NCI-H446 treated with DMSO at 0.1 percent for 48 hours (cell line): ENCODE measurements around the gene RNF144A.

Source experiments
- DNase-seq: peaks from one replicate; lab custom pipeline; 2025; lab: John Stamatoyannopoulos, UW

RNF144A gene

DNA sequence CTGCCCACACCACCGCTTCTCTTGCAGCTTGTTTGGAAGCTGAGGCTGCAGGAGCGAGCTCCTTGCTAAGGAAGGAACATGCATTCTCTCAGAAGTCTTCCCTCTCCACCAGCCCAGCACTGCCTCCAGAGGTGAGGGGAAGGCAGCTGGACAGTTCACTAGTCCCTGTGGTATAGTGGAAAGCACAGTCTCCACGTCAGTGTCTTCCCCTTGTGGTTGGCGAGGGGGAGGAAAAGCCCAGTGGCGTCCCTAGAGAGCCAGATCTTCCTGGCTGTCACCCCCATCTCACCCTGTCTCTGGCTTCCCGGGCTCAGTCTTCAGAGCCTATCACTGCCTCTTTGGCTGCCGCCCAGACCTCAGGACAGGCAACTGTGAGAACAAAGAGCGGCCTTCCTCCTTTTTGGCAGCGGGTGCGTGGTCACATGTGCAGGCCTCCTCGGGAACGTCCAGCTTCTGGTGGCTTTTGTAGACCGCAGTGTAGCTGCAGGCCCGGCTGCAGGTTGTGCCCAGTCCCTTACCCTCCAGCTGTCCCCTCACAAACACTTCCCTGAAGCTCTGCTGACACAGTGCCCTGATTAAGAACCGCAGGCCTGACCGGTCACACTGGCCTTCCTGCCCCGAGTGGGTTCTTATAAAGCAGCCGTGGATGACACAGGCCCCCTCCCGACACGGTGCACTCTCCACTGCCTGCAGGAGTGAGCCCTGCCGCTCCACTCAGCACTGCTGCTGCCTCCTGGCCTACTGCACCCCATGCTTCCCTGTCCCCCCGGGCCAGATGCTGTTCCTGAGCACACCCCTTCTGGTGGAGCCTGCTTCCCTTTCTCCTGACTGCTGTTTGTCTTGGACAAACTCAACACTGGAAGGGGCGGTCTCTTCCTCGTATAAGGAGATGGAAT lies 90.9 kb downstream of the RNF144A start:
- DNase-seq, result no peak

DNA sequence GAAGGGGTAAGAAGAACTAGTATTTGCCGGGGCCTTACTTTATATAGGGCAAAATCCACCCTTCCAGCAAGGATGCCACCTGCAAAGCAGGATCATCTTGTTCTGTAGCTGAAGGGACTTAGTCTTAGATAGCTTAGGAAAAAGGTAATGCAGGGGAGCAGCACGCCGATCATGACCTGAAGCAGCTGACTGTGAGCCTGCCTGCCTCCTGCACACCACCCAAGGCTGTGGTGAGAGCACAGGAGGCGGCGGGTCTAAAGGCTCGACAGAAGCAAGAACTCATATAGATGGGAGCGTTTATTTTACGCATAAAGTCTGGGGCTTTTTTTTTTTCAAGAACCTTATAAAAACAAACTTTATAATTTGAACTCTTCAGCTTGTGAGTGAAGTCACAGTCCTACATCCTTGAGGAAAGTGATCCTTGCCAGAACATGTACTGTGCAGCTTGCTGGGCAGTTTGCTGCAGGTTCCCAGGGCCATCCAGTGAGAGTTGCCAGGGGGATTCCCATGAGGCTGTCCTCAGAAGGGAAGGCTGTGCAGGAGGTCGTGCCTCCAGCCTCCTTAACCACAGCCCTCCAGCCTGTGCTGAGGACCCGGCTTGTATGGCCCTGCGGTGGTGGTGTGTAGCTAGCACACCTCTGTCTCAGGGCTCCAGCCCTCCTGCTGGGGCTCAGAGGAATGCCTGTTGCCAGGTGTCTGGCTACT lies 92.1 kb downstream of the RNF144A start:
- no peak for DNase-seq

DNA sequence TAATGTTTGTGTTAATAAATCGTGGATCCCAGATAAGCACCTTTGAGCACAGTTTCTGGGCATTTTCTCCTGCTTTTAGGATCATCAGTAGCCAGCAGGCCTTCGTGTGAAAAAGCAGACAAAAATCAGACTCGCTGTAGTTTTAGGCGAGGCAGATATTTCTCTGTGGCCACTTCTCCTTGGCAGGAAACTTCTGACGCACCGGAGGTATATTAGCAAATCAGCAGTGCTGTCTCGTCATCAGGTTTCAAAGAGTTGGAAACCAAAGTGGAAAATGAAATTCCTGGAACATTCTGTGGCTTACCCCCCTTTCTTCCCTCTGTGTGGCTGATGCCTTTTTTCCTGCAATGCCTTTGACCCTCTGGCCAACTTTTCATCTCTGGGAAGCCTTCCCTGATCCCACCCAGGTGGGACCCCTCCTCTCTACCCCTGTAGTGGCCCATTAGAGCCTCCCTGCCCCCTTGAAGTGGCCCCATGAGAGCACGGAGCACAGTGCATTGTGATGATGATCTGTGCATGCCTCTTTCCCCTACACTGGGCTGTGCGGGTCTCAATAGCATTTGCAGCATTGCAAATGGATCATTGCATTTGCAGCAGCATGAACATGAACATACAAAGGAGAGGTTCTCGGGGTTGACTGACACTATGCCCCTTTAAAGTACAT lies 93.3 kb downstream of the RNF144A start:
- no peak for DNase-seq

GRCh38 chr2:7011356-7012083 lies 94.3 kb downstream of the RNF144A start:
- no peak for DNase-seq

DNA sequence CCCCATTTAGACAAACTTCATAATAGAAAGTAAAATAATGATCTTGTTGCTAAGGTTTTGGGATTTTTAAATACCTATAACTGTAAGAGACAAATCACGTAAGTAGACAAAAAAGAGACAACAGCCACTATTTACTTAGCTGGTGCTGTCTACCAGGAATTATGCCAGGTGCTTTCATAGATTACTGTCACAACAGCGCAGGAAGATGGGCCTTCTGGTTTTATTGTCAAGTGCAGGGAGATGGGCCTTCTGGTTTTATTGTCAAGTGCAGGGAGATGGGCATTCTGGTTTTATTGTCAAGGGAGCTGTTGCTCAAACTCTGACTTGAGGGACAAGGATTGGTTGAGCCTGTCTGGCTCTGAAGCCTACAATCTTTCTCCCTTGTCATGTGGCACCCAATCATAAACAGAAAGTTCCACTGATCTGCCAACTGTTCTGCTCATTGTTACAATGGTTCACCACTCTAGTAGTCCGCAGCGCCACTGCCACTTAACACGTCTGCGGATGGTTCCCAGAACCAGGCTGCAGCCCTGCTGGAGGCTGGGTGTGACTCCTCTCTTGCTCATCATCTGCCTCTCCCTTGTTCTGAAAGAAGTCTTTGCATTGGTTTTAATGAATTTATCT lies 95.0 kb downstream of the RNF144A start:
- no peak for DNase-seq

DNA sequence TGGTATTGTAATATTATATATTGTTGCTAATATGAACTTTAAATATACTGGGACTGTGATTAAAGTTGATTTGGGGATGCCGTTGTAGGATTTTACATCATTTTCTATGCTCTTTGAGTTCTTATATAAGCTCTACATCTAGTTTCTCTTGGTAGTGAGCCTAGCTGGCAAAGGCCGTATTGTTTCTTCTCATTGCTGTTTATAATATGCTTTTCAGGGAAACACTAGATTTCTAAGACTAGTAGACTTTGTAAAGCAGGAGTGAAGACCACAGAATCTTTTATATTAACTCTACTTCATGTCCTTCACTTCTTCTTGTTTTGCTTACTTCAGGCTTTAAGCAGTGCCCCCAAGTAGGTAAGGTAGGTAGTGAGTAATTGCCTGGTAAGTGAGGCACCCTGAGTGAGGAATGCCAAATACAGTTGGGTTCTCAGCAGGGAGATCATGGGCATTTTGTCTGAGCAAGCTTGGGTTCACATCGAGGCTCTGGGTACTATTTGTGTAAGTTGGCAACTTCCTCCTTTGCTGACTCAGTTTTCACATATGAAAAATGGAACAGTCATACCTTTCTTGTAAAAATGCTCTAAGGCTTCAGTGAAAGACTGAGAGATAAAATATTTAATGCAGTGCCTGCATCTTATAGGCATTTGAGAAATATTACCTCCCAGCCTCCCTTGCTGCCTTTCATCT lies 96.4 kb downstream of the RNF144A start:
- no peak for DNase-seq

- no peak for DNase-seq
Measured at GRCh38 chr2:7014174-7014640, 97.0 kb downstream of the RNF144A start.

DNA sequence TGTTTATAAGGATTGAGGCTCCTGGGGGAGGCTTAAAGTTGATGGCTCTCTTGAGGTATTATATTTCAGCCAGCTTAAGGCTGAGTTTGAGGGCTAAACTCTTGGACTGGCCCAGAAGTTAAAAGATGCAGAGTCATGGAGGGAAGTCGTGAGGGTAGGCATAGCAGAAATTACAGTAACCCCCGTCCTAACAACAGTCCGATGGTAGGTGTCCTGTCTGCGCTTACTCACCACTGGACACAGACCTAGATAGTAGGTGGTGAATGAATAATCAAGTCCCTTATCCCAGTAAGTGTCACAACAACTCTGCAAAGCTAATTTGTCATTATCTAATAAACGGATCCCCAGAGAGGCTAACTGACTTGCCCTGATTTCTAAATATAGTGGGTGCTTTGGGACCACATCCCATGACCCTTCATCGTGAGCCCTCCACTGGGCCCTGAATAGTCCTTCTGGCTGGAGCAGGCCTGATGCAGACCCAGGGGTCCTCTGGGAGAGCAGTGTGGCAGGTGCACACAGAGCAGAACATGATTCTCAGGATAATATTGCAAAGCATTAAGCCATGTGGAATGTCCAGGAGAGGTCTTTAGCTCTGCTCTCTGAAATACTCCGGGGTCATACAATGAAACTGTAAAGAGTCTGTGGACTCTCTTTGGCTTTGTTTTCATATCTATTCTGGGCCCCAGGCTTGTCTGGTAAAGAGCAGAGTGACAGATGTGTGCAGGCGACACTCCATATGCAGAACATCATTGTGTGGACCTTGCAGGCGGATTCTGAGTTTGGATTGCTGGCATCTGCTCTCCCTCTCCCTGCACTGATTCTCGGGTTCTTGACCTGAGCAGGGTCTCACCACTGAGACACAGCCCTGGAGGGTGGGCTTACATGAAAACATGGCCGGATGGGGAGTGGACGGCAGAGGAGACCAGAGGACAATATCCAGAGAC lies 98.1 kb downstream of the RNF144A start:
- no peak for DNase-seq

- no peak for DNase-seq
Measured at GRCh38 chr2:7016148-7016547, 98.9 kb downstream of the RNF144A start.

- DNase-seq, result no peak
Measured at GRCh38 chr2:7016601-7017211, 99.5 kb downstream of the RNF144A start.

DNA sequence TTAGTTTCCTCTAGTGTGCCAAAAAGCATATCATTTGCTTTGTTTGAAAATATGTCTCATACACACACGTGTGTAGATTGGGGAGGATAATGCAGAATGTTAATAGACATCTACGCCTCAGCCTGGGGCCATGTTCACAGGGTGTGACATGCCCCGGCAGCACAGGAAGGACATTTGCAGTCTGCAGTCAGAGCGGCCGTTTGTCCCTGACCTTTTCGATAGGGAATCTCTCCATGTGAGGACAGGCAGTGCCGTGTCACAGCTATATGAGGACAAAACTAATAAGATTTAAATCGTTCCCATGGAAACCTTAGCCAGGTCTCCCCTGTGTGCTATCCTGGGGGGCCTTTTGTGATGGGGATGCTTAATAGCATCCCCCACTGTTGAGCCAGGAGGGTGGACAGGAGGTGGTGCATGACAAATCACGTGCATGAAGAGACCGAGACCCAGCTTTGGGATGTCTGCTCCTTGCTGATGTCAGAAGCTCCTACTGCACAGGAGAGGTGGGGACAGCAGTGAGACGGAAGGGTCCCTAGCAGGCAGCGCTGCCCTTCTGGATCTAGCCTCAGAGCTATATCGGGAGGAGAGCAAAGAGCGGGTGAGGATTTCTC lies 100.6 kb downstream of the RNF144A start:
- no peak for DNase-seq

DNA sequence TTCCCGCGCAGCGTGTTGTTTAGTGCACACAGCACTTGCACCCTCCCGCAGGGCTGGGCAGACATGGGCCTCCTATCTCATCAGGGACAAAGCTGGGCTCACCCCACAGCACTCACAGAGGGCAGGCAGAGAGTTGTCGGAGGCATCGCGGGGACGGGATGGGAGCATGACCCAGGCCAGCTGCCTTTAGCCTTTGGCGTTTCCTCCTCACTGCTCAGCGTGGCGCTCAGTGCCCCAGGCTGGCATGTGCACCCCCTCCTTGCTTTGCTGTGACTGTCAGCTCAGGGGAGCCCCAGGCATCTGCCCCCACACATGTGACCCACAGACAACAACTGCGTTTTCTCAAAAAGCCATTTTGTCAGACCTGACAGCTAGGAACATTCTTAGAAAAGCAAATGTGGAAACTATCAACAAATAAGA lies 101.1 kb downstream of the RNF144A start:
- DNase-seq, result no peak

GRCh38 chr2:7018767-7019166 lies 101.6 kb downstream of the RNF144A start:
- DNase-seq, result no peak

- no peak for DNase-seq
Measured at GRCh38 chr2:7019191-7019590, 102.0 kb downstream of the RNF144A start.

- no peak for DNase-seq
Measured at GRCh38 chr2:7020059-7020458, 102.8 kb downstream of the RNF144A start.

DNA sequence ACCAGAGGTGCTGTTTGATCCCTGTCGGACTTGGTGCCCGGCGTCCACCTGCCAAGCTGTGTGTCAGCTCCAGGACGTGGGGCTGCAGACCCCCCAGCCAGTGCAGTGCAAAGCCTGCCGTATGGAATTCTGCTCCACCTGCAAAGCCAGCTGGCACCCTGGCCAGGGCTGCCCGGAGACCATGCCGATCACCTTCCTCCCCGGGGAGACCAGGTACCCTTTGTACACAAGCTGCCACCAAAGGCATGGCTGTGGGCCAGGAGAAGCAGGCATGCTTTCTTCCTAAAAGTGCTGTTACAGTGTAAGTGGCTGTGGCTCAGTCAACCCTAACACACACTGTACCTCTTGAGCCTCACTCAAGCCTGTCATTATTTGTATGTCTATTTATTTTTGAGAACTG lies 103.3 kb downstream of the RNF144A start:
- DNase-seq, result no peak

GRCh38 chr2:7020939-7021470 lies 103.8 kb downstream of the RNF144A start:
- DNase-seq, result no peak
